ENCODE data around the gene RXYLT1. TPM values are rescaled to one million over a fixed set of nuclear protein-coding genes. Genes with fewer than 3 reads are reported as not detected.

The RXYLT1 gene
- total RNA-seq, 1 donor from 2014 or later, result 8.9 TPM

DNA sequence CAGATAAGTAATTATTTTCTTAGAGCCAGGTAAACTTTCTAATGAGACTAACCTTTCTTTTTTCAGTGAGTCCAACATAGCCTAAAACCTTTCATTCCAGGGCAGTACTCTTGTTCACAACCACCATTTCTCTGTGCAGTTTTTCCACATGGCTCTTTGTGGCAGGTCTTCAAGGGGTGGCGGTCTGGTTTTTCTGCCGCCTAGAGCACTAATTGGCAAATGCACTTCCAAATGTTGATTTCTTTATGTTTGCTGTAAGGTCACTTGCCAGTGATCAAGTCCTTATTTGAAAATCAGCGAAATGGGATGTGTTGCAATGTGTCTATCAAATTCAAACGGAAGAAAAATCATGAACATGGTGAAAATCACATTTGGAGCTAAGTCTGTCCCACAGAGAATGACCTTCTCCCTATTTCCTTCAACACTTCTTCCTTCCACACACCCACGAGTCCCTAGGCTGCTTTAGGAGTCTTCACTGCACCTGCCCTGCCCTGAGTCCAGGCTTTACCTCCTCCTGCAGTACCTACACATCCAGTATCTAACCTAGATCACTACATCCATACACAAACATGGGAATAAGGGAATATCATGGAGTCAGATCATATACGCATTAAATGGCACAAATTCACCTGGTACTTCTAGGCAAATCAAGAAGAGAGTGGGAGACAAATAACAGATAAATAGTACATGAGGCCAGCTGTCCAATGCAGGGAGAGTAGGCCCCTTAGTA is 66.7 kb downstream of the RXYLT1 start:
- Histone ChIP-seq H3K4me1 (ENCODE audit: control insufficient read depth in 3 of 3, insufficient read depth in 3 of 3, low read length in 3 of 3) (peaks cover 7 to 23% (median 13%) of the 10 kb centered on the region in 3 donors), H3K36me3 (ENCODE audit: control insufficient read depth in 3 of 3, insufficient read depth in 3 of 3, low read length in 3 of 3) (no peaks in the 10 kb centered on the region), H3K27ac (ENCODE audit: low read depth, low read length) (no peak overlapping the region), H3K4me3 (ENCODE audit: low read length in 3 of 3) (peak overlapping the region in 2 of 3 donors; percentile 21 to 94), H3K27me3 (ENCODE audit: control insufficient read depth in 3 of 3, insufficient read depth in 3 of 3, low read length in 3 of 3) (no peaks in the 10 kb centered on the region), H3K9me3 (ENCODE audit: control insufficient read depth in 3 of 3, low read length in 3 of 3) (no peaks in the 10 kb centered on the region), H3K9ac (ENCODE audit: low read depth in 1 of 3, low read length in 3 of 3) (no peak overlapping the region)

DNA sequence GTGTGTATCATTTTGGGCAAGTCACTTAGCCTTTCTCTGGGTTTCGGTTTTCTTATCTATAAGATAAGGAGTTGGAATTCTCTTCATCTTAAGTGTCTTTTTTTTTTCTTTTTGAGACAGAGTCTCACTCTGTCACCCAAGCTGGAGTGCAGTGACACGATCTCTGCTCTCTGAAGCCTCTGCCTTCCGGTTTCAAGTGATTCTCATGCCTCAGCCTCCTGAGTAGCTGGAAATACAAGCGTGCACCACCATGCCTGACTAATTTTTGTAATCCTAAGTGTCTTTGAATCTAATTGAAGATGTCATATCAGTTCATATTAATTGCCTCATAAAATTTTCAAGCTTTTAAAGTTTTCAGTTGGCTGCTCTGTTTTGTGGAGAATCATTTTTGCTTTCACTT is 68.7 kb downstream of the RXYLT1 start:
- no peak overlapping the region for H3K27ac ChIP-seq (ENCODE audit: low read depth, low read length)
- no peaks in the 10 kb centered on the region for H3K27me3 ChIP-seq (ENCODE audit: control insufficient read depth in 3 of 3, insufficient read depth in 3 of 3, low read length in 3 of 3)
- H3K9me3 ChIP-seq (ENCODE audit: control insufficient read depth in 3 of 3, low read length in 3 of 3), result no peaks in the 10 kb centered on the region
- H3K4me3 ChIP-seq (ENCODE audit: low read length in 3 of 3), result no peak overlapping the region
- no peak overlapping the region for H3K9ac ChIP-seq (ENCODE audit: low read depth in 1 of 3, low read length in 3 of 3)
- peaks cover 7 to 23% (median 8%) of the 10 kb centered on the region in 3 donors for H3K4me1 ChIP-seq (ENCODE audit: control insufficient read depth in 3 of 3, insufficient read depth in 3 of 3, low read length in 3 of 3)
- H3K36me3 ChIP-seq (ENCODE audit: control insufficient read depth in 3 of 3, insufficient read depth in 3 of 3, low read length in 3 of 3), result no peaks in the 10 kb centered on the region

- no peak overlapping the region for H3K9ac ChIP-seq (ENCODE audit: low read depth in 1 of 3, low read length in 3 of 3)
- peaks cover 7 to 20% (median 8%) of the 10 kb centered on the region in 3 donors for H3K4me1 ChIP-seq (ENCODE audit: control insufficient read depth in 3 of 3, insufficient read depth in 3 of 3, low read length in 3 of 3)
- no peaks in the 10 kb centered on the region for H3K36me3 ChIP-seq (ENCODE audit: control insufficient read depth in 3 of 3, insufficient read depth in 3 of 3, low read length in 3 of 3)
- H3K4me3 ChIP-seq (ENCODE audit: low read length in 3 of 3), result no peak overlapping the region
- H3K9me3 ChIP-seq (ENCODE audit: control insufficient read depth in 3 of 3, low read length in 3 of 3), result no peaks in the 10 kb centered on the region
- no peak overlapping the region for H3K27ac ChIP-seq (ENCODE audit: low read depth, low read length)
- no peaks in the 10 kb centered on the region for H3K27me3 ChIP-seq (ENCODE audit: control insufficient read depth in 3 of 3, insufficient read depth in 3 of 3, low read length in 3 of 3)
Measured at GRCh38 chr12:63849106-63849620, 69.5 kb downstream of the RXYLT1 start.

DNA sequence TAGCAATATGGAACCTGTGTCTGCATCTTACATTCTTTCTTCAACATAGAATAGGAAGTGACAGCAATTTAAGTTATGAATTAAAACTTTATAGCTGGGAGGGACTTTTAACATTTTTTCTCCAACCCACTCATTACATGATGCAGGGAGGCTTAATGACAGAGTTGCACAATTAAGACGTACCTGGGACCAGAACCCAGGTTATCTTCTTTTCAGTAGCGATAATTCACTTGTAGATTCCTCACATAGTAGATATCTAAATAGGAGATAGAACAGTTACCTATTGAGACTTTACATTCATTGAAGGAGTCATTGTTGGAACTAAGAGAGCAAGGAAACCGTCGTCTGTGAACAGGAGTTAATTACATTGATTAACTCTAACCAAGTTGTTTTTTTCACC is 69.9 kb downstream of the RXYLT1 start:
- H3K27me3 ChIP-seq (ENCODE audit: control insufficient read depth in 3 of 3, insufficient read depth in 3 of 3, low read length in 3 of 3), result no peaks in the 10 kb centered on the region
- no peak overlapping the region for H3K9ac ChIP-seq (ENCODE audit: low read depth in 1 of 3, low read length in 3 of 3)
- H3K27ac ChIP-seq (ENCODE audit: low read depth, low read length), result no peak overlapping the region
- peaks cover 5 to 17% (median 7%) of the 10 kb centered on the region in 3 donors for H3K4me1 ChIP-seq (ENCODE audit: control insufficient read depth in 3 of 3, insufficient read depth in 3 of 3, low read length in 3 of 3)
- H3K9me3 ChIP-seq (ENCODE audit: control insufficient read depth in 3 of 3, low read length in 3 of 3), result no peaks in the 10 kb centered on the region
- H3K36me3 ChIP-seq (ENCODE audit: control insufficient read depth in 3 of 3, insufficient read depth in 3 of 3, low read length in 3 of 3), result no peaks in the 10 kb centered on the region
- H3K4me3 ChIP-seq (ENCODE audit: low read length in 3 of 3), result no peak overlapping the region

DNA sequence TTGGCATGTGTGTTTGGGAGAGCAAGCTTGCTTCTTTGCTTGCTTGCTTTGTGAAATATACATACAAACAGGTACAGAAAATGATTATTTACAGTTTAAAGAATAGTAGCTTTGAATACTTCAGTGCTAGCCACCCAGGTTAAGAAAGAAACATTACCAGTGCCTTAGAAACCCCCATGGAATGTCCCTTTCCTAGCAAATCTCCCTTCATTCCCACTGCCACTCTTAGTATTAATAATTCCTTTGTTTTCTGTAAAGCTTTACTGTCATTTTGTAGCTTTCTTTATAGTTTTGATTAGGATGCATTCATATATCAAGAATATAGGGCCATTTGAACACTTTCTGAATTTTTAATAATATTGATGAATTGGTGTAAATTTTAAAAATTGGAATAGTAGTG is 74.3 kb downstream of the RXYLT1 start:
- H3K27ac ChIP-seq (ENCODE audit: low read depth, low read length), result no peak overlapping the region
- no peaks in the 10 kb centered on the region for H3K27me3 ChIP-seq (ENCODE audit: control insufficient read depth in 3 of 3, insufficient read depth in 3 of 3, low read length in 3 of 3)

DNA sequence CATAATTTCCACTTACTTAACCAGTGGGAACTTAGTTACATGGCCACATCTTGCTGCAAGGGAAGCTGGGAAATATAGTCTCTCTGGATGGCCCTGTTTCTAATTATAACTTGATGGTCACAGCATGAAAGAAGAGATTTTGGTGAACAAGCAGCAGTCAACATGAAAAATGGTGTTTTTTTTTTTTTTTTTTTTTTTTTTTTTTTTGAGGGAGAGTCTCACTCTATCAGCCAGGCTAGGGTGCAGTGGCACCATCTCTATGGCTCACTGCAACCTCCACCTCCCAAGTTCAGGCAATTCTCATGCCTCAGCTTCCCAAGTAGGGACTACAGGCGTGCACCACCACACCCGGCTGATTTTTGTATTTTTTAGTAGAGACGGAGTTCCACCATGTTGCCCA is 75.6 kb downstream of the RXYLT1 start:
- Histone ChIP-seq H3K27ac (ENCODE audit: low read depth, low read length) (no peak overlapping the region), H3K9ac (ENCODE audit: low read depth in 1 of 3, low read length in 3 of 3) (no peak overlapping the region), H3K4me1 (ENCODE audit: control insufficient read depth in 3 of 3, insufficient read depth in 3 of 3, low read length in 3 of 3) (no peaks in the 10 kb centered on the region), H3K4me3 (ENCODE audit: low read length in 3 of 3) (no peak overlapping the region), H3K27me3 (ENCODE audit: control insufficient read depth in 3 of 3, insufficient read depth in 3 of 3, low read length in 3 of 3) (no peaks in the 10 kb centered on the region), H3K36me3 (ENCODE audit: control insufficient read depth in 3 of 3, insufficient read depth in 3 of 3, low read length in 3 of 3) (no peaks in the 10 kb centered on the region), H3K9me3 (ENCODE audit: control insufficient read depth in 3 of 3, low read length in 3 of 3) (no peaks in the 10 kb centered on the region)

More for the DNA sequence above, 74.3 kb downstream of the RXYLT1 start:
- Histone ChIP-seq H3K4me1 (ENCODE audit: control insufficient read depth in 3 of 3, insufficient read depth in 3 of 3, low read length in 3 of 3) (no peaks in the 10 kb centered on the region), H3K9ac (ENCODE audit: low read depth in 1 of 3, low read length in 3 of 3) (no peak overlapping the region), H3K4me3 (ENCODE audit: low read length in 3 of 3) (no peak overlapping the region), H3K36me3 (ENCODE audit: control insufficient read depth in 3 of 3, insufficient read depth in 3 of 3, low read length in 3 of 3) (no peaks in the 10 kb centered on the region), H3K9me3 (ENCODE audit: control insufficient read depth in 3 of 3, low read length in 3 of 3) (no peaks in the 10 kb centered on the region)

GRCh38 chr12:63857771-63858670 is 78.3 kb downstream of the RXYLT1 start:
- H3K4me1 ChIP-seq (ENCODE audit: control insufficient read depth in 3 of 3, insufficient read depth in 3 of 3, low read length in 3 of 3), result peaks cover 0 to 8% (median 6%) of the 10 kb centered on the region in 3 donors
- H3K4me3 ChIP-seq (ENCODE audit: low read length in 3 of 3), result no peak overlapping the region

More at GRCh38 chr12:63857771-63858670, 78.3 kb downstream of the RXYLT1 start:
- Histone ChIP-seq H3K9ac (ENCODE audit: low read depth in 1 of 3, low read length in 3 of 3) (no peak overlapping the region), H3K27ac (ENCODE audit: low read depth, low read length) (no peak overlapping the region), H3K36me3 (ENCODE audit: control insufficient read depth in 3 of 3, insufficient read depth in 3 of 3, low read length in 3 of 3) (no peaks in the 10 kb centered on the region), H3K27me3 (ENCODE audit: control insufficient read depth in 3 of 3, insufficient read depth in 3 of 3, low read length in 3 of 3) (no peaks in the 10 kb centered on the region), H3K9me3 (ENCODE audit: control insufficient read depth in 3 of 3, low read length in 3 of 3) (no peaks in the 10 kb centered on the region)

Small RNAs within 50 kb of the gene (small RNA-seq; reads per million reads assigned to genes)
- not detected for gene AC084357.1

Other genes with a start within 250 kb of the RXYLT1 start
- gene DPY19L2, start 111.4 kb upstream of the RXYLT1 start, total RNA-seq, result 12.5 TPM
- gene SRGAP1, start 64.8 kb downstream of the RXYLT1 start, total RNA-seq, result 5.7 TPM

Measured in skeletal muscle tissue (tissue), 5 donors.